ENCODE data around the gene AHCTF1.
A peak's percentile ranks its signal among the peaks of the same experiment; 100 is the strongest.
"Not testable (repeated sequence)": the region's sequence is repeated elsewhere in the genome, so short reads cannot be mapped to it uniquely, and the experiment has no call there.

Gene AHCTF1

GRCh38 chr1:246836209-246836966, 95.4 kb downstream of the AHCTF1 start:
- DNase-seq (ENCODE audit: low read depth) = peak; percentile 20

- no peak for DNase-seq (ENCODE audit: low read depth)
Measured at GRCh38 chr1:246831543-246831942, 100.2 kb downstream of the AHCTF1 start.

DNA sequence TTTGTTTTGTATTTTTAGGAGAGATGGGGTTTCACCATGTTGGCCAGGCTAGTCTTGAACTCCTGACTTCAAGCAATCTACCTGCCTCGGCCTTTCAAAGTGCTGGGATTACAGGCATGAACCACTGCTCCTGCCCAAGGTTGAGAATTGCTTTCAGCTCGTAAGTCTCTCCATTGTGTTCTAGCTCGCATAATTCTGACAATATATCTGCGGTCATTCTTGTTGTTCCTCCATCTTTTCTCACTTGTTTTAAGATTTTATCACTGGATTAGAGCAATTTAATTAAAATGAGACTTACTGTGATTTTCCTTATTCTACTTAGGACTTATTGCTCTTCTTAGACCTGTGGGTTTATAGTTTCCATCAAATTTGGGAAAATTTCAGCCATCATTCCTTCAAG, 102.9 kb downstream of the AHCTF1 start:
- DNase-seq (ENCODE audit: low read depth) = no peak

DNA sequence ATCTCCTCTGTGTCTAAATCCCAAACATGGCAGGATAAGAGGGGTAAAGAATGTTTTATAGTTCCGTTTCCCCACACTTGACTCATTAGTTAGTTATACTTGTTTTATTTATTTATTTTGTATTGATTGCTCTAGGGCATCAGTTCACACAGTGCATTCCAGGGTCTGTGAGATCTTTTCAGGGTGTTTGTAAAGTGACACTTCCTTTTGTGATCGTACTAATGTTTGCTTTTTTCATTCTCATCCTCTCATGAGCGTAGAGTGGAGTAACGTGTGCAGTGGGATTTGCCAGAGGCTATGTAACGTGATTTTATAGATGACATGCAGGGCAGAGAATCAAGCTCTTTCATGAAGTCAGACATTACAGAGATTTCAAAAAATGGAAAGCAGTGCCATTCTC, 104.4 kb downstream of the AHCTF1 start:
- DNase-seq (ENCODE audit: low read depth) = no peak

DNA sequence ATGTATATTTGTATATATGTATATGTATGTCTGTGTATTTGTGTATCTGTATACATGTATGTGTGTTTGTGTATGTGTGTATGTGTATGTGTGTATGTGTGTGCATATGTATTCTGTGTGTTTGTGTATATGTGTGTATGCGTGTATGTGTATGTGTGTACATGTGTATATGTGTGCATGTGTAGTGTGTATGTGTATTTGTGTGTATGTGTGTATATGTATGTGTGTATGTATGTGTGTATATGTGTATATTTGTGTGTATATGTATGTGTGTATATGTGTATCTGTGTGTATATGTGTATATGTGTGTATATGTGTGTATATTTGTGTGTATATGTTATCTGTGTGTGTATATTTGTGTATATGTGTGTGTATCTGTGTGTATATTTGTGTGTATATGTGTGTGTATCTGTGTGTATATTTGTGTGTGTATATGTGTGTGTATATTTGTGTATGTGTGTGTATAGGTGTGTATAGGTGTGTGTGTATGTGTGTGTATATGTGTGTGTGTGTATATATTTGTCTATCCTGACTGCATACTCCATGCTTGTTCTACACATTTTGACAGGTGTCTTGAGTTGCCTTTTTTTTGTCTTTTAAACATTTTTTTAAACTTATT, 106.1 kb downstream of the AHCTF1 start:
- DNase-seq (ENCODE audit: low read depth) = no peak

DNA sequence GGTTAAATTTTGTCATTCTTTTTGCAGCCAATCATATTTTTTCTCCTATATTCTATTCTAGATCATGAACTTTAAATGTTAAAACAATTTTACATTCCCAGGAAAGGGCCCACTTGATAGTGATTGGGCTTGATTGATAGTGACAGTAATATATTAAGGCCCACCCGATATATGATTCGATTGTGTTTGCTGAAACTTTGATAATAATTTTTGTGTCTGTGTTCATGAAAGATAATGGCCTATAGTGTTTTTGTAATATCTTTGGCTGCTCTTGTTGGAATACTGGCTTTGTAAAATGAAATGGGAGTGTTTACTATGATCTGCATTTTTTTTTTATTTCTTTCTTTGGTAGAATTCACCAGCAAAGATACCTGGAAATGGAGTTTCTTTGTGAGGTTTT, 107.2 kb downstream of the AHCTF1 start:
- DNase-seq (ENCODE audit: low read depth) = no peak

- DNase-seq (ENCODE audit: low read depth) = not testable (repeated sequence)
Measured at GRCh38 chr1:246822154-246822553, 109.6 kb downstream of the AHCTF1 start.

GRCh38 chr1:246820666-246821065, 111.1 kb downstream of the AHCTF1 start:
- DNase-seq (ENCODE audit: low read depth) = no peak

DNA sequence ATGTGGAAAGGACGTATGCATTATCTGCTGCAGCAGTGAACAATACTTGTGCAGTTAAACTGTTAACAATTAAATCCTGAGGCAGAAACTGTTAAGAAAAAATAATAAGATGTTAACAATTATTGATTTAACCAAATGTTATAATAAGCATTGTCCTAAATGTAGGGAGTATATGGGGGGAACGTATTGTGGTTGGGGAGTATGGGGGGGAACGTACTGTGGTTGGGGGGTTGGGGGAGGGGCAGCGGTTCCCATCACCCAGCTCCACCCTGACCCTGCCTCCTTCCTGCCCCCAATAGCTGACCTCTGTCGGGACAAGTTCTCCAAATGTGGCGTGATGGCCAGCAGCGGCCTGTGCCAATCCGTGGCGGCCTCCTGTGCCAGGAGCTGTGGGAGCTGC, 114.0 kb downstream of the AHCTF1 start:
- DNase-seq (ENCODE audit: low read depth) = not testable (repeated sequence)

GRCh38 chr1:246815693-246816270, 116.0 kb downstream of the AHCTF1 start:
- no peak for DNase-seq (ENCODE audit: low read depth)

DNA sequence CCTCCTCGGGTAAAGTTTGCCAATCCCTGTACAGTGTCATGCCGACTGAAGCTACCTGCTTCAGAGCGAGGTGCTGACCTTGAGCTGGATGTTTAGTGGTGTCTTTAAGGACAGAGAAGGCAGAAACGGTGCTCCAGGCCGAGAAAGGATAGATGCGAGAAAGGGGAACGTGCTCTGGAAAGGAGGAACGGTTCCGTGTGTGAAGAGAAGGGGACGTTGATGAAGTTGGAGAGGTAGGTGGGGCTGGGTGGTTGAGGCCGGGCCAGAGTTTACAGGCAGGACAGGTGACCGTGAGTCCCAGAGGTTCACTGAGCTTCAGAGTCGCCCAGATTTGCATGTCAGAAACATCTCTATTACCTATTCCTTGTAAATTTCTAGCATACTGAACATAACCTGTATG, 116.9 kb downstream of the AHCTF1 start:
- DNase-seq (ENCODE audit: low read depth) = no peak

DNA sequence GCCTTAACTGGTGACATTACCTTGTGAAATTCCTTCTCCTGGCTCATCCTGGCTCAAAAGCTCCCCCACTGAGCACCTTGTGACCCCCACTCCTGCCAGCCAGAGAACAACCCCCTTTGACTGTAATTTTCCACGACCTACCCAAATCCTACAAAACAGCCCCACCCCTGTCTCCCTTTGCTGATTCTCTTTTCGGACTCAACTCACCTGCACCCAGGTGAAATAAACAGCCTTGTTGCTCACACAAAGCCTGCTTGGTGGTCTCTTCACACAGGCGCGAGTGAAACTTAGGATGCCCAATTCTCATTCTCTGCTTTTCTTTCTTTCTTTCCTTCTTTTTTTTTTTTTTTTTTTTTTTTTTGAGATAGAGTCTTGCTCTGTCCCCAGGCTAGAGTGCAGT, 118.4 kb downstream of the AHCTF1 start:
- not testable (repeated sequence) for DNase-seq (ENCODE audit: low read depth)

GRCh38 chr1:246811985-246812384, 119.8 kb downstream of the AHCTF1 start:
- DNase-seq (ENCODE audit: low read depth) = no peak

- no peak for DNase-seq (ENCODE audit: low read depth)
Measured at GRCh38 chr1:246809473-246809872, 122.3 kb downstream of the AHCTF1 start.

GRCh38 chr1:246805135-246805716, 126.5 kb downstream of the AHCTF1 start:
- no peak for DNase-seq (ENCODE audit: low read depth)

- no peak for DNase-seq (ENCODE audit: low read depth)
Measured at GRCh38 chr1:246803883-246804282, 127.9 kb downstream of the AHCTF1 start.

DNA sequence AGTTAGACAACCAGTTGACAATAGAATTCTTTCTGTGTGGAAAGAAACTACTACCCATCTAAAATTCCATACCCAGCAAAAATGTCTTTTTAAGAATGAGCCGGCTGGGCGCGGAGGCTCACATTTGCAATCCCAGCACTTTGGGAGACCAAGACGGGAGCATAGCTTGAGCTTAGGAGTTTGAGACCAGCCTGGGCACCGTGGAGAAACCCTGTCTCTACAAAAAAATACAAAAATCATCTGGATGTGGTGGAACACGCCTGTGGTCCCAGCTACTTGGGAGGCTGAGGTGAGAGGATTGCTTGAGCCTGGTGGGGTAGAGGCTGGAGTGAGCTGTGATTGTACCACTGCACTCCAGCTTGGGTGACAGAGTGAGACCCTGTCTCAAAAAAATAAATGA, 128.4 kb downstream of the AHCTF1 start:
- no peak for DNase-seq (ENCODE audit: low read depth)

GRCh38 chr1:246801241-246802020, 130.3 kb downstream of the AHCTF1 start:
- no peak for DNase-seq (ENCODE audit: low read depth)

DNA sequence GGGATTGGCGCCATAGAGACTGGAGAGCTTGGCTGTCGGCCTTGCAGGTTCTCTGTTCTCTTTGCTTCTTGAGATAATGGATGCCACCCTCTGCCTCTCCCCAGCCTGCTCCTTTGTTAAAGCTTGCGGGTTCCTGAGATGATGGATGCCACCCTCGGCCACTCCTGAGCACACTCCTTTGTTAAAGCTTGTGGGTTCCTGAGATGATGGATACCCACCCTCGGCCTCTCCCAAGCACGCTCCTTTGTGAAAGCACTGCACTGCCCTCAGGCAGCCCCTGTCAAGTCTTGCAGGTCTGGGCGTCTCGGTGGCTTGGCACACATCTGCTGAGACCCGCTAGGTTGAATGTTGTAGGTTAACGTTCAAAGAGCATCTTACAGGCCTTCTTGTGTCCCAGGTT, 131.0 kb downstream of the AHCTF1 start:
- DNase-seq (ENCODE audit: low read depth) = no peak

GRCh38 chr1:246800356-246800755, 131.4 kb downstream of the AHCTF1 start:
- DNase-seq (ENCODE audit: low read depth) = no peak

DNA sequence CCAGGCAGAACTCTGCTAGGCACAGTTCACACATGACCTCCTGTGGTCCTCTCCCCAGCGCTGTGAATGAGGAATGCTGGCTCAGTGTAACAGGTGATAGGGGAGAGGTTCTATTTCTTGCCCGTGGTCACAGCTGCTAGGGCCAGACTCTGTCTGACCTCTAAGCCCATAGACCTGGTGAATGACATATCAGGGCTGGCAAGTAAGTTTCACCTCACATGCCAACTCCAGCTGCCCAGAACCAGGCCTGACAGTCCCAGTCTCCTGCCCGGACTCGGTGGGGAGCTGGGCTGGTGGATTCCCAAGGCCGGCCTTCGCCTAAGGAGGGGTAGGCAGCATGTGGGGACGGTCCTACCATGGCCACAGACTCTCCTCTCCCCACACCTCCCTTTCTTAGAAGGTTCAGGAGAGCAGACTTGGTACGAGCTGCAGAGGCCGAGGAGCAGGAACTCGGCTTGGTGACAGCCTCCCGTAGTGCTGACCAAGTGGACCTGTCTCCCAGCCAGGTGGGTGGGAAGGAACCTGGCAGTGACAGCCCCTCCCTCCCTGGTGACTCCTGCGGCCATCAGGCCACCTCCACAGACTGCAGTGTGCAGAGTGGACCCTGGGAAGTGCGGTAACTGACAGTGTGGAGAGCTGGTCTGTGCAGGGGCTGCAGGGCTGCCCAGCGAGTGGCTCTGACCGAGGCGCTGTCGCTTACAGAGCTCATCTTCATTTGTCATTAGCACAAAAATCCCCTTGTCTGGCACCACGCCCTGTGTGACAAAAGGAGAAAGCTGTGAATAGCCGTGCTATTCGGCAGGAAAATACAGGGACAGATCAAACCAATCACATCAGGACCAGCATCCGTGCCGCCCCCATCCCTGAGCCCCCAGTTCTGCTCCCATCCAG, 132.9 kb downstream of the AHCTF1 start:
- no peak for DNase-seq (ENCODE audit: low read depth)
